ENCODE data around the gene SIGLEC8. TPM values are rescaled to one million over a fixed set of nuclear protein-coding genes. Genes with fewer than 3 reads are reported as not detected.

Gene SIGLEC8
- total and polyA plus RNA-seq, 9 of the 15 experiments (the other 6 are each of a cell fraction or from before 2014, with no cell fraction given): 0.04 to 0.65 (median 0.39) TPM

DNA sequence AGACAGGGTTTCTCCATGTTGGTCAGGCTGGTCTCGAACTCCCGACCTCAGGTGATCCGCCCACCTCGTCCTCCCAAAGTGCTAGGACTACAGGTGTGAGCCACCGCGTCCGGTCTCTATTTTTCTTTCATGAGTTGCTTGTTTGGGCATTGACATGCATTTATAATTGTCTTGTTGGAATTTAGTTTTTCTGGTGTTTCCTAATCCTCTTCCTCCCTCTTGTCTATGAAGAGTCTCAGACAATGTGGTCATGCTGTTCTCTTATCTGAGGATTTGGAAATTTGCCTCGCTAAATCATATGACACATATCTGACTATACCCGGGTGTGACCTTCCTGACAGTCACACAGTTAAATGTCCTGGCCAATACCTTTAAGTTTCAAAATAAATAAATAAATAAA lies 12.7 kb upstream of the SIGLEC8 start (continued):
- TF ChIP-seq, protein P1, sequence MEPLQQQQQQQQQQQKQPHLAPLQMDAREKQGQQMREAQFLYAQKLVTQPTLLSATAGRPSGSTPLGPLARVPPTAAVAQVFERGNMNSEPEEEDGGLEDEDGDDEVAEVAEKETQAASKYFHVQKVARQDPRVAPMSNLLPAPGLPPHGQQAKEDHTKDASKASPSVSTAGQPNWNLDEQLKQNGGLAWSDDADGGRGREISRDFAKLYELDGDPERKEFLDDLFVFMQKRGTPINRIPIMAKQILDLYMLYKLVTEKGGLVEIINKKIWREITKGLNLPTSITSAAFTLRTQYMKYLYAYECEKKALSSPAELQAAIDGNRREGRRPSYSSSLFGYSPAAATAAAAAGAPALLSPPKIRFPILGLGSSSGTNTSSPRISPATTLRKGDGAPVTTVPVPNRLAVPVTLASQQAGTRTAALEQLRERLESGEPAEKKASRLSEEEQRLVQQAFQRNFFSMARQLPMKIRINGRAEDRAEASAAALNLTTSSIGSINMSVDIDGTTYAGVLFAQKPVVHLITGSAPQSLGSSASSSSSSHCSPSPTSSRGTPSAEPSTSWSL (CRISPR knock-in tag; IDR thresholded peaks at IDR 0.05; ENCODE audit: borderline replicate concordance): no peak
- TF ChIP-seq ADNP (tag; IDR thresholded peaks at IDR 0.05) (peak; percentile 93; the same call in 1 of the 2 replicates), RAD51 (IDR thresholded peaks at IDR 0.05; ENCODE audit: borderline replicate concordance, low read depth) (peak; percentile 26; the same call in 1 of the 2 replicates), NCOR1 (IDR thresholded peaks at IDR 0.05) (peak; percentile 64), KLF13 (tag; IDR thresholded peaks at IDR 0.05; ENCODE audit: borderline replicate concordance, low read depth) (0 out of 2 replicates have a peak, but pooled peaks have one; percentile 22), PPARD (CRISPR knock-in tag; IDR thresholded peaks at IDR 0.05) (no peak), DMBX1 (CRISPR knock-in tag; IDR thresholded peaks at IDR 0.05; ENCODE audit: borderline replicate concordance) (peak; percentile 40; the same call in 1 of the 2 replicates), ZNF263 (CRISPR knock-in tag; IDR thresholded peaks at IDR 0.05; ENCODE audit: borderline replicate concordance) (peak; percentile 77), EGR1 (conservative IDR thresholded peaks at IDR 0.05) (peak; percentile 82), TCFL5 (CRISPR knock-in tag; conservative IDR thresholded peaks at IDR 0.05) (no peak), EHMT2 (IDR thresholded peaks at IDR 0.05) (peak; percentile 60; the same call in 1 of the 2 replicates), ZNF699 (CRISPR knock-in tag; IDR thresholded peaks at IDR 0.05; ENCODE audit: insufficient replicate concordance) (no peak)
- TF ChIP-seq, protein P2, sequence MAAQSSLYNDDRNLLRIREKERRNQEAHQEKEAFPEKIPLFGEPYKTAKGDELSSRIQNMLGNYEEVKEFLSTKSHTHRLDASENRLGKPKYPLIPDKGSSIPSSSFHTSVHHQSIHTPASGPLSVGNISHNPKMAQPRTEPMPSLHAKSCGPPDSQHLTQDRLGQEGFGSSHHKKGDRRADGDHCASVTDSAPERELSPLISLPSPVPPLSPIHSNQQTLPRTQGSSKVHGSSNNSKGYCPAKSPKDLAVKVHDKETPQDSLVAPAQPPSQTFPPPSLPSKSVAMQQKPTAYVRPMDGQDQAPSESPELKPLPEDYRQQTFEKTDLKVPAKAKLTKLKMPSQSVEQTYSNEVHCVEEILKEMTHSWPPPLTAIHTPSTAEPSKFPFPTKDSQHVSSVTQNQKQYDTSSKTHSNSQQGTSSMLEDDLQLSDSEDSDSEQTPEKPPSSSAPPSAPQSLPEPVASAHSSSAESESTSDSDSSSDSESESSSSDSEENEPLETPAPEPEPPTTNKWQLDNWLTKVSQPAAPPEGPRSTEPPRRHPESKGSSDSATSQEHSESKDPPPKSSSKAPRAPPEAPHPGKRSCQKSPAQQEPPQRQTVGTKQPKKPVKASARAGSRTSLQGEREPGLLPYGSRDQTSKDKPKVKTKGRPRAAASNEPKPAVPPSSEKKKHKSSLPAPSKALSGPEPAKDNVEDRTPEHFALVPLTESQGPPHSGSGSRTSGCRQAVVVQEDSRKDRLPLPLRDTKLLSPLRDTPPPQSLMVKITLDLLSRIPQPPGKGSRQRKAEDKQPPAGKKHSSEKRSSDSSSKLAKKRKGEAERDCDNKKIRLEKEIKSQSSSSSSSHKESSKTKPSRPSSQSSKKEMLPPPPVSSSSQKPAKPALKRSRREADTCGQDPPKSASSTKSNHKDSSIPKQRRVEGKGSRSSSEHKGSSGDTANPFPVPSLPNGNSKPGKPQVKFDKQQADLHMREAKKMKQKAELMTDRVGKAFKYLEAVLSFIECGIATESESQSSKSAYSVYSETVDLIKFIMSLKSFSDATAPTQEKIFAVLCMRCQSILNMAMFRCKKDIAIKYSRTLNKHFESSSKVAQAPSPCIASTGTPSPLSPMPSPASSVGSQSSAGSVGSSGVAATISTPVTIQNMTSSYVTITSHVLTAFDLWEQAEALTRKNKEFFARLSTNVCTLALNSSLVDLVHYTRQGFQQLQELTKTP (IDR thresholded peaks at IDR 0.05; ENCODE audit: low read depth in 1 of 2, partially characterized antibody in 2 of 2): peak in 1 of 2 experiments; percentile 36
- TF ChIP-seq, protein P3, sequence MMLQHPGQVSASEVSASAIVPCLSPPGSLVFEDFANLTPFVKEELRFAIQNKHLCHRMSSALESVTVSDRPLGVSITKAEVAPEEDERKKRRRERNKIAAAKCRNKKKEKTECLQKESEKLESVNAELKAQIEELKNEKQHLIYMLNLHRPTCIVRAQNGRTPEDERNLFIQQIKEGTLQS (IDR thresholded peaks at IDR 0.05): peak; percentile 34; the same call in 1 of the 2 replicates
- TF ChIP-seq, protein P3 (CRISPR knock-in tag; conservative IDR thresholded peaks at IDR 0.05): no peak
- TF ChIP-seq, protein P4, sequence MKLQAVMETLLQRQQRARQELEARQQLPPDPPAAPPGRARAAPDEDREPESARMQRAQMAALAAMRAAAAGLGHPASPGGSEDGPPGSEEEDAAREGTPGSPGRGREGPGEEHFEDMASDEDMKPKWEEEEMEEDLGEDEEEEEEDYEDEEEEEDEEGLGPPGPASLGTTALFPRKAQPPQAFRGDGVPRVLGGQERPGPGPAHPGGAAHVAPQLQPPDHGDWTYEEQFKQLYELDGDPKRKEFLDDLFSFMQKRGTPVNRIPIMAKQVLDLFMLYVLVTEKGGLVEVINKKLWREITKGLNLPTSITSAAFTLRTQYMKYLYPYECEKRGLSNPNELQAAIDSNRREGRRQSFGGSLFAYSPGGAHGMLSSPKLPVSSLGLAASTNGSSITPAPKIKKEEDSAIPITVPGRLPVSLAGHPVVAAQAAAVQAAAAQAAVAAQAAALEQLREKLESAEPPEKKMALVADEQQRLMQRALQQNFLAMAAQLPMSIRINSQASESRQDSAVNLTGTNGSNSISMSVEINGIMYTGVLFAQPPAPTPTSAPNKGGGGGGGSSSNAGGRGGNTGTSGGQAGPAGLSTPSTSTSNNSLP (IDR thresholded peaks at IDR 0.05; ENCODE audit: borderline replicate concordance, low read depth, low read length): peak; percentile 51; the same call in 1 of the 2 replicates
- TF ChIP-seq, protein P5, sequence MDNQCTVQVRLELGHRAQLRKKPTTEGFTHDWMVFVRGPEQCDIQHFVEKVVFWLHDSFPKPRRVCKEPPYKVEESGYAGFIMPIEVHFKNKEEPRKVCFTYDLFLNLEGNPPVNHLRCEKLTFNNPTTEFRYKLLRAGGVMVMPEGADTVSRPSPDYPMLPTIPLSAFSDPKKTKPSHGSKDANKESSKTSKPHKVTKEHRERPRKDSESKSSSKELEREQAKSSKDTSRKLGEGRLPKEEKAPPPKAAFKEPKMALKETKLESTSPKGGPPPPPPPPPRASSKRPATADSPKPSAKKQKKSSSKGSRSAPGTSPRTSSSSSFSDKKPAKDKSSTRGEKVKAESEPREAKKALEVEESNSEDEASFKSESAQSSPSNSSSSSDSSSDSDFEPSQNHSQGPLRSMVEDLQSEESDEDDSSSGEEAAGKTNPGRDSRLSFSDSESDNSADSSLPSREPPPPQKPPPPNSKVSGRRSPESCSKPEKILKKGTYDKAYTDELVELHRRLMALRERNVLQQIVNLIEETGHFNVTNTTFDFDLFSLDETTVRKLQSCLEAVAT (IDR thresholded peaks at IDR 0.05): peak in 1 of 2 experiments; percentile 24; a peak in 2 of 4 replicates

All from K562 (cell line).